GM12892 (cell line): Measurements from ENCODE around the gene OPHN1.

Experiments used
- POLR2A ChIP-seq: IDR thresholded peaks from 2 replicates; pipeline ENCODE4 v1.6.1; 2011; ENCODE audit warnings: low read depth, low read length, control low read depth
- TAF1 ChIP-seq: IDR thresholded peaks from 2 replicates; pipeline ENCODE4 v1.6.1; 2011; ENCODE audit warnings: low read depth, mild to moderate bottlenecking, control low read depth, low read length, borderline replicate concordance

GRCh38 chrX:68273887-68274286, 159.4 kb downstream of the OPHN1 start:
- TF ChIP-seq POLR2A = no peak
- TF ChIP-seq TAF1 = no peak
